ENCODE results near the gene ISG20. TPM values are rescaled to one million over a fixed set of nuclear protein-coding genes. Genes with fewer than 3 reads are reported as not detected.

The ISG20 gene
- polyA plus RNA-seq, 1 donor (not counting 4 experiments of a cell fraction or from before 2014, with no cell fraction given): 8.9 TPM

- Histone ChIP-seq H3K4me2 (ENCODE audit: control insufficient read depth, extremely low read depth, insufficient read depth, low read depth, low read length) (no peak overlapping the region), H3K9ac (ENCODE audit: control insufficient read depth, extremely low read depth, insufficient read depth, low read length) (no peak overlapping the region), H3K27ac (ENCODE audit: control insufficient read depth, insufficient read depth, low read length) (no peak overlapping the region), H3K9me3 (ENCODE audit: control insufficient read depth, low read depth, low read length) (no peaks in the 10 kb centered on the region), H3K79me2 (ENCODE audit: control insufficient read depth, insufficient read depth, low read length) (no peaks in the 10 kb centered on the region), H3K36me3 (ENCODE audit: control insufficient read depth in 2 of 2, extremely low read depth in 1 of 2, insufficient read depth in 2 of 2, low read length in 2 of 2) (no peaks in the 10 kb centered on the region), H3K4me1 (ENCODE audit: control insufficient read depth, extremely low read depth, insufficient read depth, low read length) (peaks cover 42% of the 10 kb centered on the region), H3K27me3 (ENCODE audit: control insufficient read depth, extremely low read depth, insufficient read depth, low read length) (no peaks in the 10 kb centered on the region), H3K9me1 (ENCODE audit: control insufficient read depth, extremely low read depth, insufficient read depth, low read length) (no peaks in the 10 kb centered on the region), H4K20me1 (ENCODE audit: control insufficient read depth, extremely low read depth, insufficient read depth, low read length) (no peaks in the 10 kb centered on the region), H3K4me3 (ENCODE audit: control insufficient read depth in 2 of 3, extremely low read depth in 1 of 3, insufficient read depth in 2 of 3, low read depth in 1 of 3, low read length in 3 of 3) (no peak overlapping the region), H2AFZ (ENCODE audit: control insufficient read depth, low read length) (no peak overlapping the region)
- TF ChIP-seq EZH2 (IDR thresholded peaks at IDR 0.05; ENCODE audit: low read length): no peak
- no peak for TF ChIP-seq CTCF (optimal IDR thresholded peaks at IDR 0.05 in 1 of 3, IDR thresholded peaks at IDR 0.05 in 1 of 3, conservative IDR thresholded peaks at IDR 0.05 in 1 of 3; ENCODE audit: extremely low read depth in 1 of 3, insufficient read depth in 2 of 3, low read length in 3 of 3)
- no peak for DNase-seq (ENCODE audit: low read depth, low spot score)
- dilution Hi-C loops (cut with MboI; ENCODE audit: extremely low pct_ligation_motif_present, low sequenced_read_pairs): no loop called here
- FAIRE-seq: peak; percentile 67
Measured at GRCh38 chr15:88651136-88651732, 12.4 kb downstream of the ISG20 start.

- dilution Hi-C loops (cut with MboI; ENCODE audit: extremely low pct_ligation_motif_present, low sequenced_read_pairs): no loop called here
- Histone ChIP-seq H3K4me3 (ENCODE audit: control insufficient read depth in 2 of 3, extremely low read depth in 1 of 3, insufficient read depth in 2 of 3, low read depth in 1 of 3, low read length in 3 of 3) (no peak overlapping the region), H3K27me3 (ENCODE audit: control insufficient read depth, extremely low read depth, insufficient read depth, low read length) (no peaks in the 10 kb centered on the region), H3K4me2 (ENCODE audit: control insufficient read depth, extremely low read depth, insufficient read depth, low read depth, low read length) (no peak overlapping the region), H3K27ac (ENCODE audit: control insufficient read depth, insufficient read depth, low read length) (no peak overlapping the region), H3K9me3 (ENCODE audit: control insufficient read depth, low read depth, low read length) (no peaks in the 10 kb centered on the region), H3K9me1 (ENCODE audit: control insufficient read depth, extremely low read depth, insufficient read depth, low read length) (no peaks in the 10 kb centered on the region), H3K9ac (ENCODE audit: control insufficient read depth, extremely low read depth, insufficient read depth, low read length) (no peak overlapping the region), H3K36me3 (ENCODE audit: control insufficient read depth in 2 of 2, extremely low read depth in 1 of 2, insufficient read depth in 2 of 2, low read length in 2 of 2) (no peaks in the 10 kb centered on the region), H2AFZ (ENCODE audit: control insufficient read depth, low read length) (no peak overlapping the region), H4K20me1 (ENCODE audit: control insufficient read depth, extremely low read depth, insufficient read depth, low read length) (no peaks in the 10 kb centered on the region), H3K79me2 (ENCODE audit: control insufficient read depth, insufficient read depth, low read length) (no peaks in the 10 kb centered on the region), H3K4me1 (ENCODE audit: control insufficient read depth, extremely low read depth, insufficient read depth, low read length) (peaks cover 42% of the 10 kb centered on the region)
- FAIRE-seq (no peak), DNase-seq (ENCODE audit: low read depth, low spot score) (no peak)
- TF ChIP-seq EZH2 (IDR thresholded peaks at IDR 0.05; ENCODE audit: low read length) (no peak), CTCF (optimal IDR thresholded peaks at IDR 0.05 in 1 of 3, IDR thresholded peaks at IDR 0.05 in 1 of 3, conservative IDR thresholded peaks at IDR 0.05 in 1 of 3; ENCODE audit: extremely low read depth in 1 of 3, insufficient read depth in 2 of 3, low read length in 3 of 3) (no peak)
Measured at GRCh38 chr15:88651971-88652370, 13.2 kb downstream of the ISG20 start.

Data from keratinocyte (primary cell).